SW 1271 (cell line): ENCODE measurements around the gene RASD1.
"Not testable (repeated sequence)": the region's sequence is repeated elsewhere in the genome, so short reads cannot be mapped to it uniquely, and the experiment has no call there.

Experiments used
- DNase-seq, 2 experiments: peaks; one replicate each; lab custom pipeline; 2025; lab: John Stamatoyannopoulos, UW

Gene RASD1

DNA sequence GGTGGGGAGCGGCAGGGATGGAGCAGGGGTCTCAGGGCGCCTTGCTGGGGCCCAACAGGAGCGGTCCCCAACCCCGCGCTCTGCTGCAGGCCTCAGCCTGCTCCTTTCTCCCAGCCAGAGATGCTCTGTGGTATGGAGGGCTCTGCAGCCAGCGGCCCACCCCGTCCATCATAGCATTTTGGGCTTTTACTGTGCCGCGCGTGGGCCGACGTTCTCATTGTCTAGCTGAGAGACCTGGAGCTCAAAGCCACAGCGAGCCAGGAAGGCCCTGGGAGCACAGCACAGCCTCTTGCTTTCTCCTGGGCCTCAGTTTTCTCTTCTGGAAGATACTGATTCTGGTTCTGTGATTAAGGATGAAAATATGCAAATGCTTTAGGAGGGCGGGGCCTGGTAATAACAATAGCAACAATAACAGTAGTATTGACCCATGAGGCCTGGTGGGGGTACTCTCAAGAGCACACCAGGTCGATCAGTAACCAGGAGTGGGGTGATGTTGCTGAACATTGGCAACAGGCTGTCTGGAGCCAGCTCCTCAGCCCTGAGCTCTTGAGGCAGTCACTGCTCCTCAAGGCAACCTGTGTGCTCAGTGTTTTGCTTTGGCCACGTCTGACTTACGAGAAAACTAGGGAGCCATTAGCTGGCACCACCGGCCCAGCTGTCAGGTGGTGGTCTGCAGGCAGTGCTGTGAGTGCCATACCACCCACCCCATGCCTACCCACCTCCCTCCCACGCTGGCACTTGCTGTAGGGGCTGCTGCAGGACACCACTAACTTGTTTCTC is 1.1 kb upstream of the RASD1 start:
- no peak for DNase-seq

DNA sequence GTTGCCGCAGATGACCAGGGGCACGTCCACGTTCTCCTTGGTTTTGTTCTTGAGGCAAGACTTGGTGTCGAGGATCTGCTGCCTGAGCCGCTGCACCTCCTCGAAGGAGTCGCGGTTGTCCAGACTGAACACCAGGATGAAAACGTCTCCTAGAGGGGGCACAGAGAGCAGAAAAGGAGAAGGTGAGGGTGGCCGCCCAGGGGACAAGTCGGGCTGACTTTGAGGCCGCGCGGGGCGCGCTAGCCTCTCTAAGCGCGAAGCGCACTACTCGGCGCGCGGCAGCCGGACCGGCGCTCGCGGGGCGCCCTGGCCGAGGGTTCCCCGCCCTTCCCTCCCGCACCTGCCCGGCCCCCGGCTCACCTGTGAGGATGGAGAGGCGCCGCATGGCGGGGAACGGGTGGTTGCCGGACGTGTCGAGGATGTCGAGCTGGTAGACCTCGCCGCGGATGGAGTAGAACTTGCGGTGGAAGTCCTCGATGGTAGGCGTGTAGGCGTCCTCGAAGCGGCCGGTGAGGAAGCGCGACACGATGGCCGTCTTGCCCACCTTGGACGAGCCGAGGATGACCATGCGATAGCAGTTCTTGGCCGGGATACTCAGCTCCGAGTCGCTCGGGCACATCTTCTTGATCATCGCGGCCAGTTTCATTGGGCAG is 533 bp downstream of the RASD1 start:
- DNase-seq, result peak in 1 of 2 experiments; percentile 55

DNA sequence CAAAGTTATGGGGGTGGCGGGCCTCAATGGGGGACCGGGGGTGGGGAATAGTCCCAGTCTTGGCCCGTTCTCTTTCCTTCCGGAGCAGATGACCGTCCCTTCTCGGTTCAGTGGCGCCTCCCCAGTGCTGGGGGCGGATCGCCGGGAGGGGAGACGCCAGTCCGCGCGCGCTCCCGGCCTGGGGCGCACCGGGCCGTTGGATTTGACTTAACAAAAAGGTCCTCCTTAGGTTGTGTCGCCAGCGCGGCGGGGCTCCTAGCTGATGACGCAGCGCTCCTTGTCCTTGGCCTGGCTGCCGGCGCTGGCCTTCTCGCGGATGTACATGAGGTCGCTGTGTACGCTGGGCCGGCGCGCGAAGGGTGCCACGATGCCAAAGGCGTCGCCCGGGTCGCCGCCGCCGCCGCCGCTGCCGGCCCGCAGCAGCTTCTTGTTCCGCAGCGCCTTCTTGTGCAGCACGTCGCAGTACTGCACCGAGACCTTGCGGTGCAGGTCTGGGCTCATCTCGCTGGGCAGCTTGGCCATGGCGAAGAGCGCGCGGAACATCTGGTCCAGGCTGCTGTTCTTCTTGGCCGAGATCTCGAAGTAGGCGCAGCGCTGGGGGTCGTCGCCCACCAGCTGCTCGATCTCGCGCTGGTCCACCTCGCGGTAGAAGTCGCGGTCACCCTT is 1.2 kb downstream of the RASD1 start:
- DNase-seq, result no peak

DNA sequence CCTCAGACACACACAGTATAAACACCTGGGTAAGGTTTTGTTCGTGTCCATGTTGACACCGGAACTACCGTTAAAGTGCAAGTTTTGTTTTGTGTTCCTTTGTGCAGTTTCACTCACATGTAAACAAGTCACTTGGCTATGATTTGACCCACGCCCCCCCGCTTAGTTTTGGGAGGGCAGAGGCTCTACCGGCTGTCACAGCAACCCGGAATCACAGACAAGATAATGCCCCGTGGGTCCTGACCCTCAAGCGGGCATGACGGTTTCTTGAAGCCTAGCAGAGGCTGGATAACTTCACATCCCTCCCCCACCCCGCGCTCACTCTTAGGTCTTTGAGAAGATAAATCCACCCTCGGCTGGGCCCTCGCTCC is 1.7 kb downstream of the RASD1 start:
- DNase-seq, result no peak

DNA sequence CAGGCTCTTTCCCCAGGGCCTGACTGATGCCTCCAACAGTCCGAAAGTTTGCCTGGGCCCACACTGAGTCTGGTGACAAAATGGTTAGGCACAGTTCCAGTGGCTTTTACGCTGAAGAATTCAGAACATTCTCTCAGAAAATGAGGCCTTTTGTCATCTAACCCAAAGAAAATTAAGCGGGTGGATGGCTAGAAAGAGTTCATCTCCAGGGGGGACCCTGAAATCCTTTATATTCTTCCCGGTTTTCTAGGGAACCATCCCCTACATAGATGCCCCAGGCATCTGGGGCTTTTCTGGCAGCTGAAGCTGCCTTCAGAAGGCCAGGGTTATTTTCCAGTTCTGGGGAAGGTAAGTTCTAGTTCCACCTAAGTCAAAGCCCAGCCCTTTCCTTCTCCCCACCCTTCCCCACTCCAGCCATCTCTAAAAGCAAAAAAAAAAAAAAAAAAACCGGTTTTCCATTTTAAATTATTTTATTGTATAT is 2.2 kb downstream of the RASD1 start:
- no peak for DNase-seq

DNA sequence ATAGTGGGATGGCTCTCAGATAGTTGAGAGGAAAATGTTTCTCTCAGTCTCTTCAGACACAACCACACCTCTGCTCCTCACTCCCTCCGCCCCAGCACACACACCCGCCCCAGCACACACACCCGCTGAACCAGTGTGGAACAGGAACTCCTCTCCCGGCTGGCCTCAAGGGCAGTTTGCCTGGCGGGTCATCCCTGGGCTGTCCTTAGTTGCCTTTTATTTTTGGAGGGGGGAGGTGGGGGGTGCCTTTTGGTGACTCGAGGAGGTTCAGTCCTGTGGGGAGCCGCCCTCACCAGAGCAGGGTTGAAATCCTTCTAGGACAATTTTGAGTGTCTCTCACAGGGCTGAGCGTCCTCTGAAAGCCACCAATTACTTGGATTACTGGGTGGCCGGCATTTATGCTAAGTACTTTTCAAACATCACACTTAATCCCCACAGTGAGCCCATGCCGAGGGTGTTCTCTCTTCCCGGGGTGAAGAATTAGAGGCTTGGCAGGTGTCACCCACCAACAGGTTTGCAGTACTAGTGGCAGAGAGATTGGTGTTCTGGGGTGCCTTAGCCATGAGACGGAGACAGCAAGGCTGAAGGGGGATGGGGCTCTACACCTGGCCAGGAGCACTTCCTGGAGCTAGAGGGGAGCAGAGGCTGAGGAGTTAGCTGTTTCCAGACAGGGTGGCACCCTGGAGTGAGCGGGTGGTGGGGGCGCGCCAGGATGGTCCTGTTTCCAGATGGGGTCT is 2.8 kb downstream of the RASD1 start:
- DNase-seq, result no peak

DNA sequence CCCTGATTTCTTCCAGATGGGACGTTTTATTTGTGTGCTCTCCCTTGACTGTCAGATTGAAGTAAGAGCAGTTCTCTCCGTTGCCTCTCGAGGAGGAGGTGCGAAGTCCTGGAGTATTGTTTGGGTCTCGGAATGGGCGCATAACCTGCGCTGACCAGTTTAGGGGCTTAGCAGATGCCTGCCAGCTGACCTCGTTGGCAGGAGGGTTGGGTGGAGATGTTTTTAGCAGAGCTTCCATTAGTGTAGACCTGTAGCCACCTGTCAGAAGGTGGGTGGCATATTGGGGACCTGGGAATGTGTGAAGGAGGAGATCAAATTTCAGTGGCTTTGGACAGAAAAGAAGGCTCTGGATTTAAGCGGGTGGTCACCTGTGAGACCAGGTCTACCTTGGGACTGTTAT is 3.6 kb downstream of the RASD1 start:
- no peak for DNase-seq

DNA sequence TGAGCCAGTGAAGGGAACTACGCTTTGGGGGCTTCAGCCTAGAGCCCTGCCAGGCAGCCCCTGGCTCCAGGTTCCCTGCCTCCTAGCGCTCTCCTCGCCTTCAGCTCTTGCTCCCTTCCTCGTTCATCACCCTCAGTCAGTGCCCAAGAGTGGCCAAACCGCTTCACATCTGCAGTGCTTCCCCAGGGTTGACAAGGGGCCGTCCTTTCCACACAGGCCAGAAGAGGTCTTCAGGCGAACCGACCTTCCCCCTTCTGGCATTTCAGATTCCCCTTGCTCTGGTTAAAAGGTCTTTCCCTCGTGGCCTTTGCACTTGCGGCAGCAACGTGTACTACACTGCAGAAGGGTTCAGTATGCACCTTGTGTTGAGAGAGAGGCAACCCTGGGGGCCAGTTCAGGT is 4.1 kb downstream of the RASD1 start:
- DNase-seq, result no peak

DNA sequence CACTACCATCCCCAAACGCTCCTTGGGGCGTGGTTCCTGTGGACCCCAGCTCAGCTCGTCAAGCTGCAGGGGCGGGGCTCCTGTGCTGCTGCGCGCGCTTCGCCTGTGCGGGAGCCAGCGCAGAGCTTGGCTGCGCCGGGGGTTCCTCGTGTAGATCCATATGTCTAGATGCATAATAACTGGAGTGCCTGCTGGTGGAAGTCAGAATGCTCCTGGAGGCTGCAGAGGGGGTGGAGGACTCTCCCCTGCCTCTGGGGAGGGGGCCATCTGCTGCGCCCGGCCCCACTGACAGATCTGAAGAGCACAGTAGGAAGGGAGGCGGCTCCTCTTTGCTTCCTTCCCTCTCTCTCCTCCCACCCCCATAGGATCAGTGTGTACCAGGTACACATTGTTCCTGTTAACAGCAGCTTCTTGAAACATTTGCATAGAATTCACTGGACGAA is 4.6 kb downstream of the RASD1 start:
- DNase-seq, result no peak

DNA sequence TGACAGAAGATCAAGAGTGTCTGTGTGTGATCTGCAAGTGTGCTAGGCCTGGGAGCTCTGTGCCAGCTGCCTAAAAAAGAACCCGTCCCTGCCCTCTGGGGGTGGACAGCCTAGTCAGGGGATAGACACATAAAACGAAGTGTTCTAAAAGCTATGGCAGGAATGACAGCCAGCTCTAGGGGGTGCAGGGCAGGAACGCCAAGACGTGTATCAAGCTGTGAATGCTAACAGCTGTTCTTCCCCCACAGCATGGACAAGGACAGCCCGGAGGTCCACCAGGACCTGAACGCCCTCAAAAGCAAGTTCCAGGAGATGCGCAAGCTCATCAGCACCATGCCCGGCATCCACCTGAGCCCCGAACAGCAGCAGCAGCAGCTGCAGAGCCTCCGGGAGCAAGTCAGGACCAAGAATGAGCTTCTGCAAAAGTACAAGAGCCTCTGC is 5.1 kb downstream of the RASD1 start:
- DNase-seq, result no peak

DNA sequence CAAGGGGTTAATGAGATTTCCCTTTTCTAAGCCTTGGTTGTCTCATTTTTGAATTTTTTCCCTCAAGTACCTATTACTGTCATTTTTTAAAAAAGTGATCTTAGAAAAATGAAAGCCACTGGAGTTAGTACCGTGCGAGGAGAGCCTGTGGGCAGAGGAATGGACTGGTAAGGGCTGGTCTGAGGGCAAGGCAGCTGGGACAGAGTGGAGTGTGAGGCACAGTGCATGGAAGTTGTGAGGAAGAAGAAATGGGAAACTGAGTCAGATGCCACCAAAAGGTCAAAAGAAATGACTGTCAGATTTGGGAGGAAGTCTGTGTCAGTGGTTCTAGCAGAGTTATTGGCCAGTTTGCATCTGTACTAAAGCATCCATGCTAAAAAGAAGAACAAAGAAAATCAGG is 8.2 kb downstream of the RASD1 start:
- DNase-seq, result no peak

DNA sequence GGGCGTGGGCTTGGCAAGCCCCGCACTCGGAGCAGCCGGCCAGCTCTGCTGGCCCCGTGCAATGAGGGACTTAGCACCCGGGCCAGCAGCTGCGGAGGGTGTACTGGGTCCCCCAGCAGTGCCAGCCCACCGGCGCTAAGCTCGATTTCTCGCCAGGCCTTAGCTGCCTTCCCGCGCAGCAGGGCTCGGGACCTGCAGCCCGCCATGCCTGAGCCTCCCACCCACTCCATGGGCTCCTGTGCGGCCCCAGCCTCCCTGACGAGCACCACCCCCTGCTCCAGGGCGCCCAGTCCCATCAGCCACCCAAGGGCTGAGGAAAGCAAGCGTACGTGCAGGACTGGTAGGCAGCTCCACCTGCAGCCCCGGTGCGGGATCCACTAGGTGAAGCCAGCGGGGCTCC is 9.8 kb downstream of the RASD1 start:
- DNase-seq, result not testable (repeated sequence)

DNA sequence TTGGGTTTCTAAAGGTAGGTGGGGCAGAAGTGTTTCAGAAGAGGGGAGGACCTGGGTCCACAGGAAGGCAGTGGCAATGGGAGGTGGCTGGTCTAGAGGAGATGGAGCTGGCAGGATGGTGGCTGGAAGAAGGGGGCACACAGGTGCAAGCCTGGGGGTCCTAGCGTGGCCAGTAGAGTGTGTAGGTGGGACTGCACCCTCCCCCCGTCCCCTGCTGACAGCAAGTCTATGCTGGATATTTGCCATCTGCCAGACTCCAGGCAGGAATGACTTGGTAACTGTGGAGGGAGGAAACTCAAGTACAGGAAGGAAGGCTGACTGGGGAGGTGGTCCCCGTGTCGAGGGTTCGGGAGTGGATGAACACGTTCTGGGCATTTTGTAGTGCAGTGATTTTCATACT is 10.8 kb downstream of the RASD1 start:
- no peak for DNase-seq

DNA sequence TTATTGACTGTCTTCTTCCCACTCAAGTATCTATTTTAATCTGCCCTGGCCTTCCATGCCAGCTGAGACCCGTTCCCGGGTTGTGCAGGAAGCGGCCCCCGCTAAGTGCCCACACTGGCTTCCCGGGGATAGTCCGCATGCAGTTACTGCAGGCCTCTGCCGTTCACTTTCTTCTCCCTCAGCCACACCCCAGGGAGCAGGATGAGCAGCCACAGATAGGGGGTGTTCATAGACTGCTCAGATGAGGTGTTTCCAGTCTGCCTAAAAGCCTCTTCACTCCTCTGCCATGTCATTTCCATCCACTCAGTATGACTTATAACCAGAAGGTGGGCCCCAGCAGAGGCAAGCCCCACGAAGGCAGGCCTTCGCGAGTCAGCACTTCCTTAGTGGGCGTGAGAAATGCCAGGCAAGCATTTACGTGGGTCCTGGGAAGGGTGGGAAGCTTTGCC is 11.7 kb downstream of the RASD1 start:
- DNase-seq, result no peak

DNA sequence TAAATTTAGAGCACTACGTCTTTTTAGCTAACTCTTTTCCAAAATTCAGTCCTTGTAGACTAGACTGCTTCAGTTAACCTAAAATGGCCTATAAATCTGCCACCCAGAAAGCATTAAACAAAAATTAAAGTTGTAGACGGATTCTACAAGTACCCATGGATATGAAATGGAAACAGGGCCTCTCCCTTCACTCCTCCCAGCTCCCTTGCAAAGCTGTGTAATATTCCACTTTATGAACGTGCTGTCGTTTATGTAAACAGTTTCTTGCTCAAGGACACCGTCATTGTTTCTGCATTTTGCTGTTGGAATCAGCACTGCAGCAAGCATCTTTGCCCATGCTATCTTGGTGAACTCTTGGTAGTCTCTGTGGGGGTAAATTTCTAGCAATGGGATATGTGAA is 14.3 kb downstream of the RASD1 start:
- DNase-seq, result no peak

DNA sequence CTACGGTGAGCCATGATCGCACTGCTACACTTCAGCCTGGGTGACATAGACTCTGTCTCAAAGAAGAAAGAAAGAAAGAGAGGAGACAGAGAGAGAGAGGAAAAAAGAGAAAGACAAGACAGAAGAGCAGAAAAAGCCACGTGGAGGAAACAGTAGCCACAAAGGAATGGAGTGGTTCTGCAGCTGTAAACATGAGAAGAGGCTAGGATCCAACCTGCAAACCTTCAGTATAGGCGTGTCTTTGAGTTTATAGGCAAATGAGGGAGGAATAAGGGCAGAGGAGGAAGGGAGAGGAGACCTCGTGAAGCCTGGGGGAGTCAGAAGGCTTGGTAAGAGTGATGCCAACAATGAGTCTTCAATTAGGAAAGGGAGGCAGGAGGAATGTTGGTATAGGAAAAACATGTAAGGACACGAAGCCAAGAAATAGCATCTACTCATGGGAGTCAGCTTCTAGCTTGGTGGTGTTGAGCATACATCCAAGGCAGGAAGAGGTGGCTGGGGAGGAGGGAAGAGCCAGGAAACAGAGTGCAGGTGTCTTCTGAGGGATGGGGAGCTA is 15.5 kb downstream of the RASD1 start:
- DNase-seq, result no peak

DNA sequence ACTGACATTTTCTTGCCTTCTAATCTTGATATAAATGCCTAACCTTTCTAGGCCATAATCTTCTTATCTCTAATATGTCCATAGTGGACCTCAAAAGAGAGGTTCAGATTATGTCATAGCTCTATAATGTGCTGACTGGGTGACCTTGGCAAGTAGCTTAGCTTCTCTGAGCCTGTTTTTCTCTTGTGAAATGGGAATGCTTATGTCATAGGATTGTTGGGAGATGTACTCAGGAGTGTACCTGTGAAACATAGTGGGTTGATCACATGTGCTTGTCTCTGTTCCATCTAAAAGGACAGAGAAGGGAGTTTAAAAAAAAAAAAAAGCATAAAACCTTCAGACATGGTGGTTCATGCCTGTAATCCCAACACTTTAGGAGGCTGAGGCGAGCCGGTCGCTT is 17.0 kb downstream of the RASD1 start:
- no peak for DNase-seq

DNA sequence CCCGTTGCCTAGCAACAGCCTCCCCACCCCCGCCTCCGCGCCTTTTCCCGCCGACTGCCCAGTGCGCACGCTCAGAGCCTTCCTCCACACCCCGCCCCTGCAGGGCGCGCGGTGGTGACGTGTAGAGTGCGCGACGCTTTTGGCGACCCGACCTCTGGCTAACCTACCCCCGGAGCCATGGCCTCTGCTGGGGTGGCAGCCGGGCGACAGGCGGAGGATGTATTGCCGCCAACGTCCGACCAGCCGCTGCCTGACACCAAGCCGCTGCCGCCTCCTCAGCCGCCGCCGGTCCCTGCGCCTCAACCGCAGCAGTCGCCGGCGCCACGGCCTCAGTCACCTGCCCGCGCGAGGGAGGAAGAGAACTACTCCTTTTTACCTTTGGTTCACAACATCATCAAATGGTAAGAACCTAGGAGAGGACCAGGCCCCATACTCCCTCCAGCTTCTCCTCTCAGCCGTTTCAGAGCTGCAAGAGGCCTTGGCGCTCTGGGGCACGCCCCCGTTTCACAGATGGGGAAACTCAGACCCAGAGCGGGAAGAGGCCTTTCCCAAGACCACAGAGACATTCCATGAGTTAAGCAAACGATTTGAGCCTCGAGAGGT is 19.2 kb downstream of the RASD1 start, which contains the start of gene MED9:
TSS of gene MED9 (plus strand) at position 136 of the 603 bp plus-strand sequence. CDS start at position 178, 42 bp downstream.
- DNase-seq, result peak; percentile 92 to 94

DNA sequence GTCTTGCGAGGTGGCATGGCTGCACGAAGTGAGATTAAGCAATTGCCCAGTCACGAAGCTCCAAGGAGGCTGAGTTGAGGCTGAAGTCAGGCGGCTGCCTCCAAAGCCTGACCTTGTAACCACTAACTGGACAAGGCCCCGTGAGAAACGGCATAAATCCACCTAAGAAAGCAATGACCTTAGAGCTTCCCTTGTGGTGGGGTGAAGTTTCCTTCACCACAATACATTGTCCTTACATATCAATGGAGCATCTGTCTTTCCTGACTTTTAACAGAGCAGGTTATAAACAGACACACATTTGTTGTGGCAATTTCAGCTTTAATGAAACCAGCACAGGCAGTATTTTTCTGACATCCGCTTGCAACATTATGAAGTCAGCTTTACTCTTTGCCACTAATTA is 21.9 kb downstream of the RASD1 start:
- no peak for DNase-seq

DNA sequence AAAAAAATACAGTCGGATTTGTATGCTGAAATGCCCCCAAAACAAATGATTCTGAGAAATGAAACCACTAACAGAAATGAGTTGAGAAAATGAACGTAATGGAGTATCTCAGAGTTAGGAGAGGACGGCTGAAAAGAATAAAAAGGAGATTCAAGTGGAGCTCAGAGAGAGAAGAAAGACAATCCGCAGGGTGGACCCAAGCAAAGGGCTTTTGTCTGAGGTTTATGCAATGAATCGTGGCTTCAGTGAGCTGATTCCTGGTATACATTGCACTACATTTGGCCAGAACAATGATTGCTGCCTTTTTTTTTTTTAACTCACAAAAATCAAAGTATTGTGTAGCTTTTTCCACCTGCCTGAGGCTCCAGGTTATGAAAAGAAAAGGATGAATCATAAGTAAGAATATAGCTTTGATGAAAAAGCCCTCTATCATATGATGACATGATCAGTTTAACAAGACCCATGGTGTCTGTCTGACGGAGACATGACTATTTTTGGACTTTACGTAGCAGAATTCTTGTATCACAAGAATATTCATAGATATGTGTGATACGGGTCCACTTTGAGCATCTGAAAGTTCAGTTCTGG is 23.8 kb downstream of the RASD1 start:
- no peak for DNase-seq

DNA sequence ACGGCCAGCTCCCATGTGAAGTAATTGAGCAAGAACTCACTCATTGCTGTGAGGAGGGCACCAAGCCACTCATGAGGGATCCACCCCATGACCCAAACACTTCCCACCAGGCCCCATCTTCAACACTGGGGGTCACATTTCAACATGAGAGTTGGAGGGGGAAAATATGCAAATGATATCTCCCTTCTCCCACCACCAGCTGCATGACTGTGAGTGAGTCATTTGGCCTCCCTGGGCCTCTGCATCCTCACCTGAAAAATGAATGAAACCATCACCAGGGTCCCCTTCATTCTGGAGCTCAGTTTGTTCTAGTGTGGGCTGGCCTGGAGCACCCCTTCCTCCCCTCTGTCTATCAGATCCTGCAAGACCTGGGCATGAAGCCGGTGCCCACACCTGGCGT is 26.2 kb downstream of the RASD1 start:
- no peak for DNase-seq
